Hepatocyte (in vitro differentiated cells): Measurements from ENCODE around the gene FHOD3. TPM values are rescaled to one million over a fixed set of nuclear protein-coding genes. Genes with fewer than 3 reads are reported as not detected.

ENCODE experiments used
- DNase-seq: peaks from one replicate; pipeline ENCODE4 v3.0.0-alpha.2; 2016; ENCODE audit warnings: low spot score
- H2AFZ ChIP-seq: fragments of 200-600 bp; sonication (generic); 2 replicates; pipeline ENCODE4 v1.6.0; 2016; ENCODE audit warnings: antibody characterized with exemption, mild to moderate bottlenecking
- H3K27ac ChIP-seq: fragments of 200-600 bp; sonication (generic); 2 replicates; pipeline ENCODE4 v1.5.1; 2016; ENCODE audit warnings: mild to moderate bottlenecking
- H3K27me3 ChIP-seq: fragments of 200-600 bp; sonication (generic); 2 replicates; pipeline ENCODE4 v1.6.1; 2016
- H3K36me3 ChIP-seq: fragments of 200-600 bp; sonication (generic); replicated peaks from 2 replicates; pipeline ENCODE4 v1.5.1; 2016; ENCODE audit warnings: low read depth; ENCODE audit not compliant: insufficient read depth
- H3K4me1 ChIP-seq: fragments of 200-600 bp; sonication (generic); 2 replicates; pipeline ENCODE4 v1.5.1; 2016; ENCODE audit warnings: mild to moderate bottlenecking, moderate library complexity; ENCODE audit not compliant: insufficient read depth
- H3K4me2 ChIP-seq: fragments of 200-600 bp; sonication (generic); 2 replicates; pipeline ENCODE4 v1.6.0; 2016
- H3K4me3 ChIP-seq: fragments of 200-600 bp; sonication (generic); 2 replicates; pipeline ENCODE4 v1.5.1; 2016; ENCODE audit warnings: mild to moderate bottlenecking
- H3K79me2 ChIP-seq: fragments of 200-600 bp; sonication (generic); 2 replicates; pipeline ENCODE4 v1.6.0; 2017; ENCODE audit warnings: mild to moderate bottlenecking
- H3K9me2 ChIP-seq: fragments of 200-600 bp; sonication (generic); replicated peaks from 2 replicates; pipeline ENCODE4 v1.6.0; 2017; ENCODE audit warnings: mild to moderate bottlenecking; ENCODE audit not compliant: insufficient read depth
- H3K9me3 ChIP-seq: fragments of 200-600 bp; sonication (generic); 2 replicates; pipeline ENCODE4 v1.5.1; 2016; ENCODE audit warnings: low read depth, mild to moderate bottlenecking
- H4K20me1 ChIP-seq: fragments of 200-600 bp; sonication (generic); 2 replicates; pipeline ENCODE4 v1.6.0; 2016; ENCODE audit warnings: mild to moderate bottlenecking; ENCODE audit not compliant: insufficient read depth, poor library complexity, severe bottlenecking
- CTCF ChIP-seq: fragments of 200-600 bp; sonication (generic); IDR thresholded peaks from 2 replicates; pipeline ENCODE4 v1.5.1; 2016; ENCODE audit warnings: antibody characterized with exemption, mild to moderate bottlenecking; ENCODE audit not compliant: poor library complexity
- EZH2 ChIP-seq: fragments of 200-600 bp; sonication (generic); IDR thresholded peaks from 2 replicates; pipeline ENCODE4 v1.6.1; 2016; ENCODE audit warnings: antibody characterized with exemption, mild to moderate bottlenecking, borderline replicate concordance
- EZH2phosphoT487 ChIP-seq: fragments of 200-600 bp; sonication (generic); IDR thresholded peaks from one replicate; pipeline ENCODE4 v1.6.1; 2018; ENCODE audit warnings: antibody characterized with exemption, mild to moderate bottlenecking, low read depth, moderate library complexity; ENCODE audit not compliant: unreplicated experiment, severe bottlenecking
- WGBS: methylation state at CpG from one replicate; pipeline ENCODE4 v1.1.6; 2016; ENCODE audit warnings: low lambda C conversion rate; ENCODE audit errors: missing lambda C conversion rate; 5-methylcytosine and 5-hydroxymethylcytosine counted together
- polyA plus RNA-seq: library from polyadenylated mRNA; unstranded; fragments of >200 nt; fragmentation: Nextera tagmentation; extraction: Ambion mirVana; gene quantifications from 2 replicates; pipeline ENCODE4 v1.2.1, GENCODE V29; 2016
- total RNA-seq: library from RNA; depleted of rRNA; stranded (reverse); fragments of >200 nt; gene quantifications from 2 replicates; pipeline ENCODE4 v1.2.3, GENCODE V29; 2014

Gene FHOD3
- total and polyA plus RNA-seq, 2 experiments from 2014 or later, result 1.7 to 2.7 TPM

GRCh38 chr18:36368889-36369288 is 71.4 kb downstream of the FHOD3 start:
- H3K9me3 ChIP-seq, result no peaks in the 10 kb centered on the region
- no peak overlapping the region for H3K27ac ChIP-seq
- DNase-seq, result no peak
- H3K36me3 ChIP-seq, result no peaks in the 10 kb centered on the region
- H3K4me3 ChIP-seq, result no peak overlapping the region
- no peak overlapping the region for H3K4me2 ChIP-seq
- TF ChIP-seq EZH2phosphoT487, result no peak
- TF ChIP-seq EZH2, result no peak
- no peak for TF ChIP-seq CTCF
- H3K27me3 ChIP-seq, result no peaks in the 10 kb centered on the region
- H3K4me1 ChIP-seq, result no peaks in the 10 kb centered on the region
- WGBS, result 85% methylated on average over 3 of the region's 3 CpGs
- no peak overlapping the region for H2AFZ ChIP-seq
- H3K79me2 ChIP-seq, result no peaks in the 10 kb centered on the region
- no peaks in the 10 kb centered on the region for H3K9me2 ChIP-seq
- no peaks in the 10 kb centered on the region for H4K20me1 ChIP-seq

- H3K4me1 ChIP-seq, result no peaks in the 10 kb centered on the region
- no peak overlapping the region for H2AFZ ChIP-seq
- H3K27me3 ChIP-seq, result no peaks in the 10 kb centered on the region
- no peak overlapping the region for H3K4me3 ChIP-seq
- TF ChIP-seq EZH2 (no peak), CTCF (no peak), EZH2phosphoT487 (no peak)
- no peak overlapping the region for H3K27ac ChIP-seq
- DNase-seq, result no peak
- no peaks in the 10 kb centered on the region for H3K9me3 ChIP-seq
- no peaks in the 10 kb centered on the region for H4K20me1 ChIP-seq
- H3K4me2 ChIP-seq, result no peak overlapping the region
- no peaks in the 10 kb centered on the region for H3K79me2 ChIP-seq
- no peaks in the 10 kb centered on the region for H3K9me2 ChIP-seq
- no peaks in the 10 kb centered on the region for H3K36me3 ChIP-seq
- WGBS, result 75% methylated on average over 5 of the region's 5 CpGs
Measured at GRCh38 chr18:36372903-36373311, 75.4 kb downstream of the FHOD3 start.

GRCh38 chr18:36374262-36374661 is 76.7 kb downstream of the FHOD3 start:
- Histone ChIP-seq H3K9me3 (no peaks in the 10 kb centered on the region), H3K4me1 (no peaks in the 10 kb centered on the region), H3K27ac (no peak overlapping the region), H3K27me3 (no peaks in the 10 kb centered on the region), H3K4me3 (no peak overlapping the region), H4K20me1 (no peaks in the 10 kb centered on the region), H3K9me2 (no peaks in the 10 kb centered on the region), H3K79me2 (no peaks in the 10 kb centered on the region), H2AFZ (no peak overlapping the region), H3K36me3 (no peaks in the 10 kb centered on the region), H3K4me2 (no peak overlapping the region)
- DNase-seq, result no peak
- WGBS, result 88% methylated on average over 3 of the region's 3 CpGs
- TF ChIP-seq EZH2phosphoT487 (no peak), EZH2 (no peak), CTCF (no peak)

GRCh38 chr18:36375118-36375517 is 77.6 kb downstream of the FHOD3 start:
- 88% methylated on average over 5 of the region's 5 CpGs for WGBS
- Histone ChIP-seq H3K4me3 (no peak overlapping the region), H3K36me3 (no peaks in the 10 kb centered on the region), H4K20me1 (no peaks in the 10 kb centered on the region), H3K9me3 (no peaks in the 10 kb centered on the region), H3K9me2 (no peaks in the 10 kb centered on the region), H3K27ac (no peak overlapping the region), H3K4me2 (no peak overlapping the region), H2AFZ (no peak overlapping the region), H3K27me3 (no peaks in the 10 kb centered on the region), H3K79me2 (no peaks in the 10 kb centered on the region), H3K4me1 (no peaks in the 10 kb centered on the region)
- DNase-seq, result no peak
- TF ChIP-seq CTCF (no peak), EZH2 (no peak), EZH2phosphoT487 (no peak)
